Lower lobe of right lung (tissue), 2 donors: ENCODE data around the gene TMEM9. TPM values are rescaled to one million over a fixed set of nuclear protein-coding genes. Genes with fewer than 3 reads are reported as not detected.
A peak's percentile ranks its signal among the peaks of the same experiment; 100 is the strongest.

Experiments
- ATAC-seq, 2 donors: fragments of 200-7000 bp; cut with Tn5 transposase; one replicate each; pipeline ENCODE4 v1.9.1; 2020 to 2022; ENCODE audit warnings: mild to moderate bottlenecking in 2 of 2, moderate library complexity in 2 of 2
- DNase-seq: peaks from one replicate; pipeline ENCODE4 v3.0.0-alpha.2; 2020
- H3K27ac ChIP-seq: fragments of 200-600 bp; one replicate; pipeline ENCODE4 v1.8.0; 2022
- H3K27me3 ChIP-seq: fragments of 200-600 bp; one replicate; pipeline ENCODE4 v1.8.0; 2022; ENCODE audit warnings: low read depth
- H3K36me3 ChIP-seq: fragments of 200-600 bp; one replicate; pipeline ENCODE4 v1.8.0; 2022; ENCODE audit warnings: mild to moderate bottlenecking
- H3K4me1 ChIP-seq: fragments of 200-600 bp; one replicate; pipeline ENCODE4 v1.8.0; 2022
- H3K4me3 ChIP-seq: fragments of 200-600 bp; one replicate; pipeline ENCODE4 v1.8.0; 2022; ENCODE audit warnings: mild to moderate bottlenecking
- H3K9me3 ChIP-seq: fragments of 200-600 bp; one replicate; pipeline ENCODE4 v1.8.0; 2022
- intact Hi-C: fragments of 100-400 bp; cut with DNase I; formaldehyde crosslinking; loops from one replicate; pipeline ENCODE4 v1.11.0; 2022
- long read RNA-seq: library from polyadenylated mRNA; unstranded; transcript quantifications from one replicate; pipeline ENCODE4 v2.0.0, GENCODE V29; 2021
- total RNA-seq: library from RNA; stranded (reverse); fragmentation: NEBNext Ultra II Directional; extraction: Animal tissue kit (Norgen Biotek cat#: 25700); gene quantifications from one replicate; pipeline ENCODE4 v1.2.1, GENCODE V29; 2021
- TF ChIP-seq, protein P1 (sequence below): fragments of 200-600 bp; IDR thresholded peaks from one replicate; pipeline ENCODE4 v1.8.0; 2022; ENCODE audit warnings: antibody characterized with exemption, mild to moderate bottlenecking
- donor health status: DM: no; HTN: yes; CAD: no; lungs with severe emphysema.

Gene TMEM9
- 47.9 TPM for total RNA-seq
- long read RNA-seq, transcript TMEM9-204 (6 exons, 1,529 nt) = major isoform, 153 of 178 reads
- long read RNA-seq, transcript TMEM9-201 (5 exons, 1,959 nt) = minor isoform, 5 of 178 reads
- long read RNA-seq, partial matches to known transcripts = 3 of 178 reads
- long read RNA-seq, other reads (novel, unspliced or antisense) = 13 of 178 reads

- ATAC-seq = peak; percentile 95 to 98
- H3K27me3 ChIP-seq = no peaks in the 10 kb centered on the region
- peaks cover 22% of the 10 kb centered on the region for H3K36me3 ChIP-seq
- intact Hi-C loops = no loop called here
- H3K27ac ChIP-seq = peak within 1 kb of the TSS; percentile 78
- peaks cover 19% of the 10 kb centered on the region for H3K4me1 ChIP-seq
- H3K4me3 ChIP-seq = peak within 1 kb of the TSS; percentile 85
- peak; percentile 95 for DNase-seq
- TF ChIP-seq, protein P1, sequence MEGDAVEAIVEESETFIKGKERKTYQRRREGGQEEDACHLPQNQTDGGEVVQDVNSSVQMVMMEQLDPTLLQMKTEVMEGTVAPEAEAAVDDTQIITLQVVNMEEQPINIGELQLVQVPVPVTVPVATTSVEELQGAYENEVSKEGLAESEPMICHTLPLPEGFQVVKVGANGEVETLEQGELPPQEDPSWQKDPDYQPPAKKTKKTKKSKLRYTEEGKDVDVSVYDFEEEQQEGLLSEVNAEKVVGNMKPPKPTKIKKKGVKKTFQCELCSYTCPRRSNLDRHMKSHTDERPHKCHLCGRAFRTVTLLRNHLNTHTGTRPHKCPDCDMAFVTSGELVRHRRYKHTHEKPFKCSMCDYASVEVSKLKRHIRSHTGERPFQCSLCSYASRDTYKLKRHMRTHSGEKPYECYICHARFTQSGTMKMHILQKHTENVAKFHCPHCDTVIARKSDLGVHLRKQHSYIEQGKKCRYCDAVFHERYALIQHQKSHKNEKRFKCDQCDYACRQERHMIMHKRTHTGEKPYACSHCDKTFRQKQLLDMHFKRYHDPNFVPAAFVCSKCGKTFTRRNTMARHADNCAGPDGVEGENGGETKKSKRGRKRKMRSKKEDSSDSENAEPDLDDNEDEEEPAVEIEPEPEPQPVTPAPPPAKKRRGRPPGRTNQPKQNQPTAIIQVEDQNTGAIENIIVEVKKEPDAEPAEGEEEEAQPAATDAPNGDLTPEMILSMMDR = no peak
- H3K9me3 ChIP-seq = no peaks in the 10 kb centered on the region
These were observed at the start of gene TMEM9 for GRCh38 chr1:201154389-201155165. Gene TMEM9 (minus strand): TSS chr1:201154474. CDS start chr1:201153923, 551 bp downstream.

DNA sequence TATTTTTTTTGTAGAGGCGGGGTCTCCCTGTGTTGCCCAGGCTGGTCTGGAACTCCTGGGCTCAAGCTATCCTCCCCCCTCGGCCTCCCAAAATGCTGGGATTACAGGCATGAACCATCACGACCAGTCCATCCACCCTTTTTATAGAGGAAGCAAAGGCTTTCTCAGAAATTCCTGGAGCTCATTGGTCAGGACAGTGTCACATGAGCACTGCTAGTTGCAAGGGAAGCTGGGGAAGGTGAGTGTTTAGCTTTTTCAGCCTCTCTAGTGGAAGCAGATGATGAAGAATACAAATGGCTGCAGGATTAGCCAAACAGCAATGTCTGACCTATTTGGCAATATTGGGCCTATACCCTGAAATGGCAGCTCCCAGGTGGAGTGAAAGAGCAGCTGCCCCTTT, 44.3 kb upstream of the TMEM9 start:
- DNase-seq (no peak), ATAC-seq (no peak)
- Histone ChIP-seq H3K4me1 (no peaks in the 10 kb centered on the region), H3K27me3 (no peaks in the 10 kb centered on the region), H3K36me3 (no peaks in the 10 kb centered on the region), H3K9me3 (no peaks in the 10 kb centered on the region), H3K27ac (no peak overlapping the region), H3K4me3 (no peak overlapping the region)
- intact Hi-C loops = no loop called here
- TF ChIP-seq, protein P1 = no peak

GRCh38 chr1:201194046-201194445, 39.8 kb upstream of the TMEM9 start:
- H3K4me3 ChIP-seq = no peak overlapping the region
- H3K9me3 ChIP-seq = no peaks in the 10 kb centered on the region
- ATAC-seq (no peak), DNase-seq (no peak)
- TF ChIP-seq, protein P1 = no peak
- peaks cover 7% of the 10 kb centered on the region for H3K27me3 ChIP-seq
- no peaks in the 10 kb centered on the region for H3K36me3 ChIP-seq
- no peak overlapping the region for H3K27ac ChIP-seq
- intact Hi-C loops = no loop called here
- no peaks in the 10 kb centered on the region for H3K4me1 ChIP-seq

DNA sequence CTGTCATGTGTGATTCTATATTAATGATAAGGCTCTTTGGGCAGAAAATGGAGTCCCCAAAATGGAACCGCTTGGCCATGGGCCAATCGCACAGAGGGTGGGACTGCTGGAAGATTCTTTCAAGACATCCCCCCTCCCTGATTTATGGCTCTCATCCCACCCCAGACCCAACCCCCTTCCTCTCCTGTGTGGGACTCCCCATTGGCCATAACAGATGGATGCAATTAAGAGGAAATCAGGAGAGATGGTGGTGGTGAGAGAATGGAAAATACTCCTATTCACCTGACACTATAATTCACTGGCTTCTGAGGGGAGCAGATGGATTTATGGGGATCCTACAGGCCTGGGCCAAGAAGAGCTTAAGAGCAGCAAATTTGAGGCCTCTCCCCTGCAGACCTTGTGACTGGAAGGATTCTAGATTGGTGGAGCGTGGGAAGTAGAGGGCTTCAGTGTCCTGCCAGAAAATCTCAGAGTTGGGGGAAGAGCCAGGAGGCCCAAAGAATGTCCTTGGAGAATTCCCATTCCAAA, 38.1 kb upstream of the TMEM9 start:
- Histone ChIP-seq H3K27me3 (peaks cover 7% of the 10 kb centered on the region), H3K27ac (no peak overlapping the region), H3K36me3 (no peaks in the 10 kb centered on the region), H3K4me1 (no peaks in the 10 kb centered on the region), H3K9me3 (no peaks in the 10 kb centered on the region), H3K4me3 (no peak overlapping the region)
- TF ChIP-seq, protein P1 = no peak
- DNase-seq (no peak), ATAC-seq (no peak)
- intact Hi-C loops = no loop called here

GRCh38 chr1:201191653-201192260, 37.5 kb upstream of the TMEM9 start:
- TF ChIP-seq, protein P1 = no peak
- Histone ChIP-seq H3K9me3 (no peaks in the 10 kb centered on the region), H3K4me1 (no peaks in the 10 kb centered on the region), H3K36me3 (no peaks in the 10 kb centered on the region), H3K27me3 (peaks cover 7% of the 10 kb centered on the region), H3K27ac (no peak overlapping the region), H3K4me3 (no peak overlapping the region)
- no peak for DNase-seq
- ATAC-seq = peak in 1 of 2 donors; percentile 28
- intact Hi-C loops = no loop called here
